Measurements from ENCODE around the gene BATF.

- TF ChIP-seq, protein P1, sequence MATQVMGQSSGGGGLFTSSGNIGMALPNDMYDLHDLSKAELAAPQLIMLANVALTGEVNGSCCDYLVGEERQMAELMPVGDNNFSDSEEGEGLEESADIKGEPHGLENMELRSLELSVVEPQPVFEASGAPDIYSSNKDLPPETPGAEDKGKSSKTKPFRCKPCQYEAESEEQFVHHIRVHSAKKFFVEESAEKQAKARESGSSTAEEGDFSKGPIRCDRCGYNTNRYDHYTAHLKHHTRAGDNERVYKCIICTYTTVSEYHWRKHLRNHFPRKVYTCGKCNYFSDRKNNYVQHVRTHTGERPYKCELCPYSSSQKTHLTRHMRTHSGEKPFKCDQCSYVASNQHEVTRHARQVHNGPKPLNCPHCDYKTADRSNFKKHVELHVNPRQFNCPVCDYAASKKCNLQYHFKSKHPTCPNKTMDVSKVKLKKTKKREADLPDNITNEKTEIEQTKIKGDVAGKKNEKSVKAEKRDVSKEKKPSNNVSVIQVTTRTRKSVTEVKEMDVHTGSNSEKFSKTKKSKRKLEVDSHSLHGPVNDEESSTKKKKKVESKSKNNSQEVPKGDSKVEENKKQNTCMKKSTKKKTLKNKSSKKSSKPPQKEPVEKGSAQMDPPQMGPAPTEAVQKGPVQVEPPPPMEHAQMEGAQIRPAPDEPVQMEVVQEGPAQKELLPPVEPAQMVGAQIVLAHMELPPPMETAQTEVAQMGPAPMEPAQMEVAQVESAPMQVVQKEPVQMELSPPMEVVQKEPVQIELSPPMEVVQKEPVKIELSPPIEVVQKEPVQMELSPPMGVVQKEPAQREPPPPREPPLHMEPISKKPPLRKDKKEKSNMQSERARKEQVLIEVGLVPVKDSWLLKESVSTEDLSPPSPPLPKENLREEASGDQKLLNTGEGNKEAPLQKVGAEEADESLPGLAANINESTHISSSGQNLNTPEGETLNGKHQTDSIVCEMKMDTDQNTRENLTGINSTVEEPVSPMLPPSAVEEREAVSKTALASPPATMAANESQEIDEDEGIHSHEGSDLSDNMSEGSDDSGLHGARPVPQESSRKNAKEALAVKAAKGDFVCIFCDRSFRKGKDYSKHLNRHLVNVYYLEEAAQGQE (IDR thresholded peaks at IDR 0.05; ENCODE audit: low read depth) = no peak
- TF ChIP-seq CEBPB (IDR thresholded peaks at IDR 0.05) = no peak
- TF ChIP-seq TAF1 (IDR thresholded peaks at IDR 0.05; ENCODE audit: low read depth) = no peak
- TF ChIP-seq EGR1 (IDR thresholded peaks at IDR 0.05) = no peak
- TF ChIP-seq EP300 (IDR thresholded peaks at IDR 0.05; ENCODE audit: borderline replicate concordance) = no peak
Observed at GRCh38 chr14:75477881-75478280, 44.4 kb upstream of the BATF start.

All from Ishikawa (cell line).